SU-DHL-6 (cell line): ENCODE results near the gene RAI1.

Experiments
- H2AFZ ChIP-seq: fragments of 200-600 bp; sonication (generic); 2 replicates; pipeline ENCODE4 v1.6.1; 2014; ENCODE audit warnings: low read depth, mild to moderate bottlenecking, moderate library complexity, mixed read lengths, antibody characterized with exemption, low read length; ENCODE audit not compliant: severe bottlenecking
- H3F3A ChIP-seq: fragments of 200-600 bp; shearing (Covaris generic); 2 replicates; pipeline ENCODE4 v1.6.0; 2016; ENCODE audit warnings: antibody characterized with exemption, mild to moderate bottlenecking; ENCODE audit not compliant: insufficient read depth
- H3K27ac ChIP-seq: fragments of 200-600 bp; sonication (generic); 2 replicates; pipeline ENCODE4 v1.5.1; 2016; ENCODE audit warnings: low read depth, mild to moderate bottlenecking, low read length, moderate library complexity, mixed read lengths
- H3K27me3 ChIP-seq: fragments of 200-600 bp; sonication (generic), shearing (Covaris generic); 2 replicates; pipeline ENCODE4 v1.6.0; 2014; ENCODE audit warnings: mild to moderate bottlenecking, low read length
- H3K36me3 ChIP-seq: fragments of 200-600 bp; sonication (generic); 2 replicates; pipeline ENCODE4 v1.6.1; 2014; ENCODE audit warnings: mild to moderate bottlenecking, low read length, mixed read lengths
- H3K4me2 ChIP-seq: fragments of 300-600, 200-600 bp; shearing (Covaris generic), sonication (generic); 2 replicates; pipeline ENCODE4 v1.6.0; 2014; ENCODE audit warnings: low read length, low read depth, mild to moderate bottlenecking; ENCODE audit not compliant: poor library complexity, severe bottlenecking
- H3K4me3 ChIP-seq: fragments of 200-600 bp; sonication (generic); 2 replicates; pipeline ENCODE4 v1.5.1; 2014; ENCODE audit warnings: antibody characterized with exemption, low read length, mild to moderate bottlenecking, mixed read lengths; ENCODE audit not compliant: insufficient read depth, poor library complexity, severe bottlenecking
- H3K79me2 ChIP-seq: fragments of 200-600 bp; sonication (generic); 2 replicates; pipeline ENCODE4 v1.6.1; 2014; ENCODE audit warnings: mild to moderate bottlenecking, low read length, moderate library complexity; ENCODE audit not compliant: insufficient read depth
- H3K9ac ChIP-seq: fragments of 200-600 bp; sonication (generic); 2 replicates; pipeline ENCODE4 v1.7.0; 2014; ENCODE audit warnings: mild to moderate bottlenecking, low read length
- H3K9me2 ChIP-seq: fragments of 200-600 bp; sonication (generic); replicated peaks from 2 replicates; pipeline ENCODE4 v1.6.1; 2014; ENCODE audit warnings: low read length; ENCODE audit not compliant: insufficient read depth
- H3K9me3 ChIP-seq: fragments of 200-600 bp; sonication (generic); 2 replicates; pipeline ENCODE4 v1.6.1; 2014; ENCODE audit warnings: low read length, mixed read lengths; ENCODE audit not compliant: insufficient read depth
- H4K20me1 ChIP-seq: fragments of 200-600 bp; sonication (generic); 2 replicates; pipeline ENCODE4 v1.6.1; 2014; ENCODE audit warnings: low read depth, mild to moderate bottlenecking, antibody characterized with exemption, low read length, moderate library complexity, mixed read lengths
- CTCF ChIP-seq: fragments of 200-600 bp; sonication (generic); IDR thresholded peaks from one replicate; pipeline ENCODE4 v1.5.1; 2017; ENCODE audit warnings: antibody characterized with exemption, mild to moderate bottlenecking, low read length, moderate library complexity; ENCODE audit not compliant: insufficient read depth, poor library complexity, severe bottlenecking
- EZH2phosphoT487 ChIP-seq: fragments of 200-600 bp; sonication (generic), shearing (Covaris generic); conservative IDR thresholded peaks from 2 replicates; pipeline ENCODE4 v1.6.1; 2018; ENCODE audit warnings: mild to moderate bottlenecking, antibody characterized with exemption, low read length, moderate library complexity, mixed read lengths

RAI1 gene

GRCh38 chr17:17749921-17750320 lies 68.7 kb downstream of the RAI1 start:
- Histone ChIP-seq H4K20me1 (no peaks in the 10 kb centered on the region), H3K27ac (peak overlapping the region; percentile 90)

DNA sequence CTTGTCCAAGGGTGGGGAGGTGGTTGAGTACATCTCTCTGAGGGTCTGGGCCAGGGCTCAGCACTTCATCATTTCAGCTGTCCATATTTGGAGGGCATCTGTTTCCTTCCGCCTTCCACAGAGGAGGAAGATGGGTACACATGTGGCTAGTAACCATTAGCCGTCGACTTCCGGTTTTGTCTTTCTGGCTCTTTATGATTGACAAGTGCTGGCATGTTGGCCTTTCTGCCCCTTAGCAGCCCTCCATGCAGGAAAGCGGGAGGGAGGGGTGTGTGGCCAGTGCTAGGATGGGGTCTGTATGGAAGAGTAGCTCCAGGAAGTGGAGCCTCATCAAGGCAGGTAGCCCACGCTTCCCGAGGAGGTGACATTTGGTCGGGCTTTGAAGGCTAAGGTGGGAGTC lies 69.6 kb downstream of the RAI1 start:
- H3K9ac ChIP-seq = peak overlapping the region; percentile 39
- H3K27ac ChIP-seq = peak overlapping the region; percentile 90

More at GRCh38 chr17:17749921-17750320, 68.7 kb downstream of the RAI1 start:
- Histone ChIP-seq H3K4me2 (peak overlapping the region; percentile 77), H3K9me3 (no peaks in the 10 kb centered on the region), H2AFZ (peak overlapping the region; percentile 83), H3K4me3 (peak overlapping the region; percentile 48), H3K9ac (peak overlapping the region; percentile 63), H3K79me2 (no peaks in the 10 kb centered on the region), H3K36me3 (no peaks in the 10 kb centered on the region), H3K9me2 (no peaks in the 10 kb centered on the region), H3K27me3 (no peaks in the 10 kb centered on the region), H3F3A (peaks cover 36% of the 10 kb centered on the region)
- TF ChIP-seq CTCF (no peak), EZH2phosphoT487 (no peak)

DNA sequence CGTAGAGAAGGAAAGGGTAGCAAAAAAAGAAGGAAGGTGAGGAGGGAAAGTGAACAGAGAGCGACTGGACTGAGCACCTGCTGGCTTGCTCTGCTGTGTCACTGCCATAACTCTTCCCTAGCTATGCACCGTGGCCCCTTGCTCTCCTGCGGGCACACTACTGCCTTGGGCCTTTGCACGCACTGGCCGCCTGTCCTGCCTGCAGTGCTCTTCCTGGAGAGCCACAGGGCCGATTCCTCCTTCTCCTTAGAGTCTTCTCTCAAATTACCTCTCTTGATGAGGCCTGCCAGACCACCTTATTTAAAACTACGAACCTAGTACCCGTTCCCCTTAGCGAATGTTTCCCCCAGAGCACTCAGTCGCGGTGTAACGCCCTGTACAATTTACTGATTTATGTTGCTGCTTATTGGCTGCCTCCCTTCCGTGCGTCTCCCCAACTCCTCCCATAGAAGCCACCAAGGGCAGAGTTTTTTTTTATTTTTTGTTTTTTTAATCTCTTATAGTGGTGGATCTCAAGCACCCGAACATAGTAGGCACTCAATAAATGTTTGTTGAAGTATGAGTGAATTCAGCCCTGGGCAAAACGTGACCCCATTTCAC lies 70.3 kb downstream of the RAI1 start:
- no peaks in the 10 kb centered on the region for H3K79me2 ChIP-seq
- peaks cover 36% of the 10 kb centered on the region for H3F3A ChIP-seq
- TF ChIP-seq CTCF (no peak), EZH2phosphoT487 (no peak)
- peak overlapping the region; percentile 77 for H3K4me2 ChIP-seq
- peak overlapping the region; percentile 41 for H3K4me3 ChIP-seq
- no peaks in the 10 kb centered on the region for H3K36me3 ChIP-seq
- no peaks in the 10 kb centered on the region for H3K9me2 ChIP-seq
- no peaks in the 10 kb centered on the region for H3K9me3 ChIP-seq
- peak overlapping the region; percentile 39 for H3K9ac ChIP-seq
- H4K20me1 ChIP-seq = no peaks in the 10 kb centered on the region
- H3K27ac ChIP-seq = peak overlapping the region; percentile 90
- peak overlapping the region; percentile 55 for H2AFZ ChIP-seq
- H3K27me3 ChIP-seq = no peaks in the 10 kb centered on the region

More for the DNA sequence above, 69.6 kb downstream of the RAI1 start:
- no peaks in the 10 kb centered on the region for H4K20me1 ChIP-seq
- H3K9me2 ChIP-seq = no peaks in the 10 kb centered on the region
- H3K36me3 ChIP-seq = no peaks in the 10 kb centered on the region
- TF ChIP-seq EZH2phosphoT487 = no peak
- no peak for TF ChIP-seq CTCF
- no peak overlapping the region for H3K4me3 ChIP-seq
- H3K9me3 ChIP-seq = no peaks in the 10 kb centered on the region
- peak overlapping the region; percentile 77 for H3K4me2 ChIP-seq
- H3K79me2 ChIP-seq = no peaks in the 10 kb centered on the region
- peak overlapping the region; percentile 97 for H2AFZ ChIP-seq
- peaks cover 36% of the 10 kb centered on the region for H3F3A ChIP-seq
- H3K27me3 ChIP-seq = no peaks in the 10 kb centered on the region
